HepG2 (cell line): ENCODE data around the gene PET100. TPM values are rescaled to one million over a fixed set of nuclear protein-coding genes. Genes with fewer than 3 reads are reported as not detected.

Source experiments
- EZH2 ChIP-seq: conservative IDR thresholded peaks from 2 replicates; pipeline ENCODE4 v1.6.1; 2012; ENCODE audit warnings: mild to moderate bottlenecking, low read depth, low read length, moderate library complexity
- FOXO1 ChIP-seq: sonication (generic); formaldehyde crosslinking; IDR thresholded peaks from 2 replicates; pipeline ENCODE4 v1.4.0; 2020; ENCODE audit warnings: missing genetic modification reagents
- GPBP1L1 ChIP-seq: sonication (generic); formaldehyde crosslinking; IDR thresholded peaks from 2 replicates; pipeline ENCODE4 v1.5.0; 2020; ENCODE audit warnings: mild to moderate bottlenecking, missing genetic modification reagents
- KDM1A ChIP-seq: IDR thresholded peaks from 2 replicates; pipeline ENCODE4 v1.6.1; 2016; ENCODE audit warnings: missing compliant biosample characterization
- KLF11 ChIP-seq: IDR thresholded peaks from 2 replicates; pipeline ENCODE4 v1.6.1; 2016; ENCODE audit warnings: missing compliant biosample characterization
- NBN ChIP-seq: fragments of 450-650 bp; conservative IDR thresholded peaks from 2 replicates; pipeline ENCODE4 v1.6.1; 2017
- PLSCR1 ChIP-seq: sonication (generic); formaldehyde crosslinking; IDR thresholded peaks from 2 replicates; pipeline ENCODE4 v1.5.0; 2020; ENCODE audit warnings: missing genetic modification reagents, mild to moderate bottlenecking, borderline replicate concordance
- SIN3A ChIP-seq: IDR thresholded peaks from 2 replicates; pipeline ENCODE4 v1.6.1; 2011; ENCODE audit warnings: low read depth, mild to moderate bottlenecking, control low read depth, low read length, borderline replicate concordance
- ZBTB4 ChIP-seq: sonication (generic); formaldehyde crosslinking; IDR thresholded peaks from 2 replicates; pipeline ENCODE4 v1.4.0; 2020; ENCODE audit warnings: missing genetic modification reagents, mild to moderate bottlenecking, borderline replicate concordance
- ZNF280D ChIP-seq: sonication (generic); formaldehyde crosslinking; IDR thresholded peaks from 2 replicates; pipeline ENCODE4 v1.5.1; 2020; ENCODE audit warnings: mild to moderate bottlenecking, missing genetic modification reagents
- ZNF577 ChIP-seq: sonication (generic); formaldehyde crosslinking; IDR thresholded peaks from 2 replicates; pipeline ENCODE4 v1.4.0; 2020; ENCODE audit warnings: mild to moderate bottlenecking, low read depth, missing genetic modification reagents, borderline replicate concordance
- ZNF589 ChIP-seq: sonication (generic); formaldehyde crosslinking; conservative IDR thresholded peaks from 2 replicates; pipeline ENCODE4 v1.8.0; 2022; ENCODE audit warnings: mild to moderate bottlenecking, moderate library complexity, missing genetic modification reagents
- ZNF704 ChIP-seq: sonication (generic); formaldehyde crosslinking; IDR thresholded peaks from 2 replicates; pipeline ENCODE4 v1.8.1; 2023; ENCODE audit warnings: mild to moderate bottlenecking, inconsistent platforms, moderate library complexity, missing genetic modification reagents, borderline replicate concordance
- ZNF720 ChIP-seq: sonication (generic); formaldehyde crosslinking; IDR thresholded peaks from 2 replicates; pipeline ENCODE4 v1.4.0; 2020; ENCODE audit warnings: missing genetic modification reagents
- polyA plus RNA-seq, 8 experiments: library from polyadenylated mRNA; depleted of rRNA in 3 of 8; stranded (reverse) in 7 of 8; unstranded in 1 of 8; fragments of >200 nt; fragmentation: Illumina TruSeq in 4 of 8; extraction: Trizol in 4 of 8; gene quantifications; 2 replicates each; pipeline versions ENCODE4 v1.2.1 to v1.2.3, GENCODE V29; 2011 to 2016; ENCODE audit warnings: low read depth in 4 of 8, missing spikeins in 1 of 8, mixed read lengths in 1 of 8; ENCODE audit not compliant: insufficient read depth in 1 of 8
- total RNA-seq, 5 experiments: library from RNA; depleted of rRNA; stranded (reverse); fragments of >200 nt; fragmentation: Illumina TruSeq; extraction: Trizol; gene quantifications; 2 replicates each; pipeline ENCODE4 v1.2.3, GENCODE V29; 2016; ENCODE audit warnings: low read depth in 1 of 5
- TF ChIP-seq, protein P1 (sequence below): sonication (generic); formaldehyde crosslinking; IDR thresholded peaks from 2 replicates; pipeline ENCODE4 v1.5.0; 2020; ENCODE audit warnings: mild to moderate bottlenecking, missing genetic modification reagents

The PET100 gene
- total and polyA plus RNA-seq, 2 of the 13 experiments (the other 11 are each of a cell fraction or from before 2014, with no cell fraction given): 22.3 to 66.5 TPM

- no peak; the same call in 1 of the 2 replicates for TF ChIP-seq PLSCR1 (CRISPR knock-in tag)
- 0 out of 2 replicates have a peak, but pooled peaks have one; percentile 40 for TF ChIP-seq ZBTB4
- no peak for TF ChIP-seq ZNF577
- TF ChIP-seq ZNF280D: no peak
- TF ChIP-seq NBN: no peak
- TF ChIP-seq ZNF589: no peak
- TF ChIP-seq ZNF704: no peak
- peak; percentile 88 for TF ChIP-seq FOXO1 (CRISPR knock-in tag)
- no peak for TF ChIP-seq SIN3A
- TF ChIP-seq, protein P1, sequence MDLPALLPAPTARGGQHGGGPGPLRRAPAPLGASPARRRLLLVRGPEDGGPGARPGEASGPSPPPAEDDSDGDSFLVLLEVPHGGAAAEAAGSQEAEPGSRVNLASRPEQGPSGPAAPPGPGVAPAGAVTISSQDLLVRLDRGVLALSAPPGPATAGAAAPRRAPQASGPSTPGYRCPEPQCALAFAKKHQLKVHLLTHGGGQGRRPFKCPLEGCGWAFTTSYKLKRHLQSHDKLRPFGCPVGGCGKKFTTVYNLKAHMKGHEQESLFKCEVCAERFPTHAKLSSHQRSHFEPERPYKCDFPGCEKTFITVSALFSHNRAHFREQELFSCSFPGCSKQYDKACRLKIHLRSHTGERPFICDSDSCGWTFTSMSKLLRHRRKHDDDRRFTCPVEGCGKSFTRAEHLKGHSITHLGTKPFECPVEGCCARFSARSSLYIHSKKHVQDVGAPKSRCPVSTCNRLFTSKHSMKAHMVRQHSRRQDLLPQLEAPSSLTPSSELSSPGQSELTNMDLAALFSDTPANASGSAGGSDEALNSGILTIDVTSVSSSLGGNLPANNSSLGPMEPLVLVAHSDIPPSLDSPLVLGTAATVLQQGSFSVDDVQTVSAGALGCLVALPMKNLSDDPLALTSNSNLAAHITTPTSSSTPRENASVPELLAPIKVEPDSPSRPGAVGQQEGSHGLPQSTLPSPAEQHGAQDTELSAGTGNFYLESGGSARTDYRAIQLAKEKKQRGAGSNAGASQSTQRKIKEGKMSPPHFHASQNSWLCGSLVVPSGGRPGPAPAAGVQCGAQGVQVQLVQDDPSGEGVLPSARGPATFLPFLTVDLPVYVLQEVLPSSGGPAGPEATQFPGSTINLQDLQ (CRISPR knock-in tag): no peak
- no peak for TF ChIP-seq ZNF720 (CRISPR knock-in tag)
- no peak for TF ChIP-seq GPBP1L1 (CRISPR knock-in tag)
- TF ChIP-seq KDM1A (CRISPR knock-in tag): no peak
- TF ChIP-seq KLF11 (CRISPR knock-in tag): no peak; the same call in 1 of the 2 replicates
- TF ChIP-seq EZH2: no peak
Measured at GRCh38 chr19:7652061-7652641, 22.6 kb downstream of the PET100 start (continued).
